Peyer's patch (tissue), 4 donors: ENCODE measurements around the gene ADGB. TPM values are rescaled to one million over a fixed set of nuclear protein-coding genes. Genes with fewer than 3 reads are reported as not detected.
"Not testable (repeated sequence)": the region's sequence is repeated elsewhere in the genome, so short reads cannot be mapped to it uniquely, and the experiment has no call there.

Experiments
- DNase-seq, 3 donors: peaks; one replicate each; pipeline ENCODE4 v3.0.0-alpha.2; 2017 to 2019
- H3K27ac ChIP-seq, 4 donors: fragments of 200-600 bp; sonication (generic); one replicate each; pipeline ENCODE4 v1.5.1; 2016 to 2019
- H3K27me3 ChIP-seq, 2 donors: fragments of 200-600 bp; sonication (generic); one replicate each; pipeline ENCODE4 v1.5.1; 2019
- H3K36me3 ChIP-seq, 3 donors: fragments of 200-600 bp; sonication (generic); one replicate each; pipeline ENCODE4 v1.5.1; 2016 to 2019
- H3K4me1 ChIP-seq, 4 donors: fragments of 200-600 bp; sonication (generic); one replicate each; pipeline ENCODE4 v1.5.1; 2016 to 2019
- H3K4me3 ChIP-seq, 4 donors: fragments of 200-600 bp; sonication (generic); 1 replicate in 3 of 4; 2 replicates in 1 of 4; pipeline ENCODE4 v1.5.1; 2016 to 2019; ENCODE audit warnings: mild to moderate bottlenecking in 1 of 4
- H3K9me3 ChIP-seq, 4 donors: fragments of 200-600 bp; sonication (generic); one replicate each; pipeline ENCODE4 v1.5.1; 2016 to 2019; ENCODE audit warnings: mild to moderate bottlenecking in 1 of 4
- CTCF ChIP-seq, 6 experiments: fragments of 450-650 bp in 4 of 6; fragments of 200-600 bp in 2 of 6; sonication (generic) in 1 of 6; IDR thresholded peaks; one replicate each; pipeline ENCODE4 v1.5.1; 2017 to 2019; ENCODE audit warnings: antibody characterized with exemption in 6 of 6, mild to moderate bottlenecking in 3 of 6, moderate library complexity in 1 of 6
- POLR2A ChIP-seq, 2 donors: fragments of 450-650 bp; IDR thresholded peaks; one replicate each; pipeline ENCODE4 v1.5.1; 2017; ENCODE audit warnings: antibody characterized with exemption in 2 of 2, mild to moderate bottlenecking in 2 of 2, moderate library complexity in 2 of 2
- total RNA-seq, 4 donors: library from RNA; depleted of rRNA; stranded (reverse); fragments of >200 nt; gene quantifications; one replicate each; pipeline ENCODE4 v1.1.0, GENCODE V29; 2016

The ADGB gene
- total RNA-seq, 4 donors from 2014 or later: not detected

- DNase-seq: no peak
- TF ChIP-seq POLR2A (IDR thresholded peaks at IDR 0.05): no peak
- no peak for TF ChIP-seq CTCF (IDR thresholded peaks at IDR 0.05)
- Histone ChIP-seq H3K4me3 (no peak overlapping the region), H3K27me3 (no peaks in the 10 kb centered on the region), H3K27ac (no peak overlapping the region), H3K36me3 (no peaks in the 10 kb centered on the region), H3K4me1 (no peaks in the 10 kb centered on the region), H3K9me3 (no peaks in the 10 kb centered on the region)
Measured at GRCh38 chr6:146803601-146804000, 204.8 kb downstream of the ADGB start.

GRCh38 chr6:146805546-146806325, 207.0 kb downstream of the ADGB start:
- Histone ChIP-seq H3K27ac (no peak overlapping the region), H3K4me1 (no peaks in the 10 kb centered on the region)

GRCh38 chr6:146809014-146809413, 210.2 kb downstream of the ADGB start:
- H3K9me3 ChIP-seq, H3K27me3 ChIP-seq, H3K4me1 ChIP-seq, DNase-seq, H3K27ac ChIP-seq, H3K36me3 ChIP-seq, H3K4me3 ChIP-seq: not testable (repeated sequence)

More at GRCh38 chr6:146805546-146806325, 207.0 kb downstream of the ADGB start:
- no peak overlapping the region for H3K4me3 ChIP-seq
- H3K27me3 ChIP-seq: no peaks in the 10 kb centered on the region
- no peaks in the 10 kb centered on the region for H3K36me3 ChIP-seq
- TF ChIP-seq POLR2A (IDR thresholded peaks at IDR 0.05): no peak
- H3K9me3 ChIP-seq: no peaks in the 10 kb centered on the region
- no peak for DNase-seq

- not testable (repeated sequence) for H3K36me3 ChIP-seq, H3K27me3 ChIP-seq, DNase-seq, H3K4me1 ChIP-seq, H3K9me3 ChIP-seq, H3K27ac ChIP-seq, H3K4me3 ChIP-seq
Measured at GRCh38 chr6:146812811-146813321, 214.1 kb downstream of the ADGB start.

GRCh38 chr6:146813554-146813953, 214.8 kb downstream of the ADGB start:
- Histone ChIP-seq H3K36me3 (no peaks in the 10 kb centered on the region), H3K27ac (no peak overlapping the region), H3K4me3 (no peak overlapping the region), H3K4me1 (no peaks in the 10 kb centered on the region), H3K27me3 (no peaks in the 10 kb centered on the region), H3K9me3 (no peaks in the 10 kb centered on the region)
- DNase-seq: no peak
- no peak for TF ChIP-seq CTCF (IDR thresholded peaks at IDR 0.05)
- TF ChIP-seq POLR2A (IDR thresholded peaks at IDR 0.05): no peak

- H3K4me3 ChIP-seq: no peak overlapping the region
- DNase-seq: no peak
- H3K9me3 ChIP-seq: no peaks in the 10 kb centered on the region
- H3K27ac ChIP-seq: no peak overlapping the region
- no peaks in the 10 kb centered on the region for H3K4me1 ChIP-seq
- H3K27me3 ChIP-seq: no peaks in the 10 kb centered on the region
- H3K36me3 ChIP-seq: no peaks in the 10 kb centered on the region
- TF ChIP-seq POLR2A (IDR thresholded peaks at IDR 0.05) (no peak), CTCF (IDR thresholded peaks at IDR 0.05) (no peak)
Measured at GRCh38 chr6:146814148-146814750, 215.5 kb downstream of the ADGB start.

GRCh38 chr6:146815511-146816462, 217.0 kb downstream of the ADGB start:
- H3K4me3 ChIP-seq, DNase-seq, H3K27me3 ChIP-seq, H3K9me3 ChIP-seq, H3K4me1 ChIP-seq, H3K36me3 ChIP-seq, H3K27ac ChIP-seq: not testable (repeated sequence)
